ENCODE results near the gene USP37. TPM values are rescaled to one million over a fixed set of nuclear protein-coding genes. Genes with fewer than 3 reads are reported as not detected.
A peak's percentile ranks its signal among the peaks of the same experiment; 100 is the strongest.

The USP37 gene
- total RNA-seq, 1 experiment from 2014 or later: 7.4 TPM

- no peak for DNase-seq (ENCODE audit: low read depth, low spot score)
- in situ Hi-C loops (cut with HindIII; ENCODE audit: low pct_unique_long_range_greater_than_20kb, low sequenced_read_pairs): no loop called here
Observed at GRCh38 chr2:218422403-218423086, 145.6 kb downstream of the USP37 start.

GRCh38 chr2:218421027-218421426 lies 147.1 kb downstream of the USP37 start:
- in situ Hi-C loops (cut with HindIII; ENCODE audit: low pct_unique_long_range_greater_than_20kb, low sequenced_read_pairs): no loop called here
- DNase-seq (ENCODE audit: low read depth, low spot score): no peak

GRCh38 chr2:218419630-218420216 lies 148.4 kb downstream of the USP37 start:
- in situ Hi-C loops (cut with HindIII; ENCODE audit: low pct_unique_long_range_greater_than_20kb, low sequenced_read_pairs): no loop called here

GRCh38 chr2:218418717-218419458 lies 149.3 kb downstream of the USP37 start, which contains the start of gene VIL1:
TSS of gene VIL1 (plus strand) at chr2:218419123. CDS start at chr2:218423779, 4,656 bp downstream.
- in situ Hi-C loops (cut with HindIII; ENCODE audit: low pct_unique_long_range_greater_than_20kb, low sequenced_read_pairs): no loop called here
- DNase-seq (ENCODE audit: low read depth, low spot score): no peak

More at GRCh38 chr2:218419630-218420216, 148.4 kb downstream of the USP37 start:
- DNase-seq (ENCODE audit: low read depth, low spot score): no peak

- DNase-seq (ENCODE audit: low read depth, low spot score): no peak
- in situ Hi-C loops (cut with HindIII; ENCODE audit: low pct_unique_long_range_greater_than_20kb, low sequenced_read_pairs): no loop called here
Observed at GRCh38 chr2:218418321-218418716, 149.8 kb downstream of the USP37 start.

- in situ Hi-C loops (cut with HindIII; ENCODE audit: low pct_unique_long_range_greater_than_20kb, low sequenced_read_pairs): no loop called here
- no peak for DNase-seq (ENCODE audit: low read depth, low spot score)
Observed at GRCh38 chr2:218407717-218408116, 160.4 kb downstream of the USP37 start.

- in situ Hi-C loops (cut with HindIII; ENCODE audit: low pct_unique_long_range_greater_than_20kb, low sequenced_read_pairs): no loop called here
- peak; percentile 15 for DNase-seq (ENCODE audit: low read depth, low spot score)
Observed at GRCh38 chr2:218406949-218407618, 161.1 kb downstream of the USP37 start.

- in situ Hi-C loops (cut with HindIII; ENCODE audit: low pct_unique_long_range_greater_than_20kb, low sequenced_read_pairs): no loop called here
- DNase-seq (ENCODE audit: low read depth, low spot score): peak; percentile 93
Observed at GRCh38 chr2:218406209-218406948, 161.8 kb downstream of the USP37 start.

GRCh38 chr2:218405746-218406208 lies 162.4 kb downstream of the USP37 start:
- in situ Hi-C loops (cut with HindIII; ENCODE audit: low pct_unique_long_range_greater_than_20kb, low sequenced_read_pairs): no loop called here
- DNase-seq (ENCODE audit: low read depth, low spot score): no peak

- in situ Hi-C loops (cut with HindIII; ENCODE audit: low pct_unique_long_range_greater_than_20kb, low sequenced_read_pairs): no loop called here
- DNase-seq (ENCODE audit: low read depth, low spot score): no peak
Observed at GRCh38 chr2:218405086-218405745, 162.9 kb downstream of the USP37 start.

- no peak for DNase-seq (ENCODE audit: low read depth, low spot score)
- in situ Hi-C loops (cut with HindIII; ENCODE audit: low pct_unique_long_range_greater_than_20kb, low sequenced_read_pairs): no loop called here
Observed at GRCh38 chr2:218404351-218405085, 163.6 kb downstream of the USP37 start.

- in situ Hi-C loops (cut with HindIII; ENCODE audit: low pct_unique_long_range_greater_than_20kb, low sequenced_read_pairs): no loop called here
- DNase-seq (ENCODE audit: low read depth, low spot score): no peak
Observed at GRCh38 chr2:218403810-218404209, 164.3 kb downstream of the USP37 start.

- no peak for DNase-seq (ENCODE audit: low read depth, low spot score)
- in situ Hi-C loops (cut with HindIII; ENCODE audit: low pct_unique_long_range_greater_than_20kb, low sequenced_read_pairs): no loop called here
Observed at GRCh38 chr2:218402911-218403411, 165.2 kb downstream of the USP37 start.

- DNase-seq (ENCODE audit: low read depth, low spot score): no peak
- in situ Hi-C loops (cut with HindIII; ENCODE audit: low pct_unique_long_range_greater_than_20kb, low sequenced_read_pairs): no loop called here
Observed at GRCh38 chr2:218402491-218402901, 165.7 kb downstream of the USP37 start.

- no peak for DNase-seq (ENCODE audit: low read depth, low spot score)
- in situ Hi-C loops (cut with HindIII; ENCODE audit: low pct_unique_long_range_greater_than_20kb, low sequenced_read_pairs): no loop called here
Observed at GRCh38 chr2:218401890-218402289, 166.3 kb downstream of the USP37 start.
